ENCODE data around the gene ANKRD9. TPM values are rescaled to one million over a fixed set of nuclear protein-coding genes. Genes with fewer than 3 reads are reported as not detected.

Gene ANKRD9
- total and polyA plus RNA-seq, 2 experiments from 2014 or later, result 46.5 to 90.7 TPM

GRCh38 chr14:102493096-102493495 lies 16.5 kb downstream of the ANKRD9 start:
- no peaks in the 10 kb centered on the region for H3K27me3 ChIP-seq
- WGBS (ENCODE audit: low lambda C conversion rate, missing lambda C conversion rate), result 96% methylated on average over 15 of the region's 15 CpGs
- H3K9me2 ChIP-seq (replicated peaks; ENCODE audit: insufficient read depth), result no peaks in the 10 kb centered on the region
- H4K20me1 ChIP-seq (ENCODE audit: insufficient read depth, poor library complexity, severe bottlenecking), result no peaks in the 10 kb centered on the region
- H3K27ac ChIP-seq, result no peak overlapping the region
- H3K4me1 ChIP-seq (ENCODE audit: insufficient read depth), result no peaks in the 10 kb centered on the region
- H2AFZ ChIP-seq, result no peak overlapping the region
- H3K4me3 ChIP-seq, result no peak overlapping the region
- no peak overlapping the region for H3K4me2 ChIP-seq
- H3K36me3 ChIP-seq (replicated peaks; ENCODE audit: insufficient read depth, low read depth), result no peaks in the 10 kb centered on the region
- TF ChIP-seq EZH2 (IDR thresholded peaks at IDR 0.05; ENCODE audit: borderline replicate concordance) (no peak), EZH2phosphoT487 (IDR thresholded peaks at IDR 0.05; ENCODE audit: low read depth, severe bottlenecking, unreplicated experiment) (no peak), CTCF (IDR thresholded peaks at IDR 0.05; ENCODE audit: poor library complexity) (no peak)
- H3K79me2 ChIP-seq, result no peaks in the 10 kb centered on the region
- H3K9me3 ChIP-seq (ENCODE audit: low read depth), result no peaks in the 10 kb centered on the region
- DNase-seq (ENCODE audit: low spot score), result no peak

DNA sequence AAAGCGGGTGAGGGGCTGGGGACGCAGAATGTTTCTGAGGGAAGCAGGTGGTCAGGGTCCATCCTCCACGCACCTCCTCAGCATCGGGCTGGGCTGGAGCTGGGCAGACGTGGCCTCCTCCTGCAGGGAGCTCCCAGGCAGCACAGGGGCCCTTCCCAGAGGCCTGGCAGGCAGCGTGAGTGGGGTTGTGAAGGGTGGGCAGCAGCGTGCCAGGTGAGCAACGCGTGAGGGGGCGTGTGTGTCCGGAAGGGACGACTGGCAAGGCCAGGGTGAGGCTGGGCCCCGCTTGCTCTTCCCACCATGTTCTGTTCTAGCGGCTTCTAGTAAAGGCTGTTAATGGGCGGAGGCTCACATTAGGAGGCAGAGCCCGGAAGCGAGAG lies 17.1 kb downstream of the ANKRD9 start:
- WGBS (ENCODE audit: low lambda C conversion rate, missing lambda C conversion rate), result 94% methylated on average over 17 of the region's 17 CpGs
- H3K4me2 ChIP-seq, result no peak overlapping the region
- no peaks in the 10 kb centered on the region for H3K79me2 ChIP-seq
- H3K4me3 ChIP-seq, result no peak overlapping the region
- no peaks in the 10 kb centered on the region for H3K9me3 ChIP-seq (ENCODE audit: low read depth)
- no peaks in the 10 kb centered on the region for H4K20me1 ChIP-seq (ENCODE audit: insufficient read depth, poor library complexity, severe bottlenecking)
- no peaks in the 10 kb centered on the region for H3K4me1 ChIP-seq (ENCODE audit: insufficient read depth)
- no peaks in the 10 kb centered on the region for H3K36me3 ChIP-seq (replicated peaks; ENCODE audit: insufficient read depth, low read depth)
- H2AFZ ChIP-seq, result no peak overlapping the region
- H3K9me2 ChIP-seq (replicated peaks; ENCODE audit: insufficient read depth), result no peaks in the 10 kb centered on the region
- H3K27ac ChIP-seq, result no peak overlapping the region
- no peaks in the 10 kb centered on the region for H3K27me3 ChIP-seq
- TF ChIP-seq EZH2 (IDR thresholded peaks at IDR 0.05; ENCODE audit: borderline replicate concordance), result no peak
- TF ChIP-seq CTCF (IDR thresholded peaks at IDR 0.05; ENCODE audit: poor library complexity), result no peak
- TF ChIP-seq EZH2phosphoT487 (IDR thresholded peaks at IDR 0.05; ENCODE audit: low read depth, severe bottlenecking, unreplicated experiment), result no peak
- no peak for DNase-seq (ENCODE audit: low spot score)

DNA sequence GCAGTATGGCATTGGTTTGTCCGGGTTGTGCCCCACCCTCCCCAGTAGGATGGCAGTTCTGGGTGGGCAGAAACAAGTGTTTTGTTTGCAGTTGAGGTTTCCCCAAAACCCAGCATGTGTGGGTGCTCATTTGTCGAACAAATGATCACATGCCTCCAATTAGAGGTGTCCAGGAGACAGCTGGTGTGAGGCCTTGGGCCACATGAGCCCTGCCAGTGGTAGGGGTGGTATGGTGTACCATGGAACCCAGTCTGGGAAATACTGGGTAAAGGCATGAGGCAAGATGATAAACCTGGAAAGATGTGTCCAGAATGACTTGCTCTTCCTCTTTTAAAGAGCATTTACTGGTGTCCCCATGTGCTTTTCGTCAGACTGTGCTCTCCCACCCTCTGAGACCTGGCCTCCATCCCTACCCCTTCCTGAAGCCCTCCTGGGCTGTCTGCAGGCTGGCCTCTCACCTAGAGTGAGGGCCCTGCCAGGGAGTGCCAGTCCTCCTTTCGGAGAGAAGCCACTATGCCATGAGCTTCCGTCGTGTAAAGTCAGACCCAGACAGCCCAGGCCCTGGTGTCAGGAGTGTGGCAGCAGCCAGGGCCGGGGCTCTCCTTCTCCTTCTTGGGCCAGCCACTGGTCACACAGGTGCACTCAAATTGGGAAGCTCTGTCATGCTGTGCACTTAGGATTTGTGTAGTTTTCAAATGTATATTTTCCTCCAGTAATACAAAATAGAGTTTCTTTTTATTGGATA lies 17.6 kb downstream of the ANKRD9 start:
- no peaks in the 10 kb centered on the region for H3K79me2 ChIP-seq
- H3K36me3 ChIP-seq (replicated peaks; ENCODE audit: insufficient read depth, low read depth), result no peaks in the 10 kb centered on the region
- no peak overlapping the region for H3K4me2 ChIP-seq
- H3K27me3 ChIP-seq, result no peaks in the 10 kb centered on the region
- DNase-seq (ENCODE audit: low spot score), result no peak
- no peaks in the 10 kb centered on the region for H4K20me1 ChIP-seq (ENCODE audit: insufficient read depth, poor library complexity, severe bottlenecking)
- no peaks in the 10 kb centered on the region for H3K9me3 ChIP-seq (ENCODE audit: low read depth)
- H3K27ac ChIP-seq, result no peak overlapping the region
- 98% methylated on average over 7 of the region's 7 CpGs for WGBS (ENCODE audit: low lambda C conversion rate, missing lambda C conversion rate)
- no peak overlapping the region for H2AFZ ChIP-seq
- TF ChIP-seq EZH2 (IDR thresholded peaks at IDR 0.05; ENCODE audit: borderline replicate concordance) (no peak), CTCF (IDR thresholded peaks at IDR 0.05; ENCODE audit: poor library complexity) (no peak), EZH2phosphoT487 (IDR thresholded peaks at IDR 0.05; ENCODE audit: low read depth, severe bottlenecking, unreplicated experiment) (no peak)
- H3K9me2 ChIP-seq (replicated peaks; ENCODE audit: insufficient read depth), result no peaks in the 10 kb centered on the region
- H3K4me1 ChIP-seq (ENCODE audit: insufficient read depth), result peaks cover under 1% of the 10 kb centered on the region
- no peak overlapping the region for H3K4me3 ChIP-seq

Data from hepatocyte (in vitro differentiated cells).